ENCODE measurements around the gene TAF3.

Gene TAF3

DNA sequence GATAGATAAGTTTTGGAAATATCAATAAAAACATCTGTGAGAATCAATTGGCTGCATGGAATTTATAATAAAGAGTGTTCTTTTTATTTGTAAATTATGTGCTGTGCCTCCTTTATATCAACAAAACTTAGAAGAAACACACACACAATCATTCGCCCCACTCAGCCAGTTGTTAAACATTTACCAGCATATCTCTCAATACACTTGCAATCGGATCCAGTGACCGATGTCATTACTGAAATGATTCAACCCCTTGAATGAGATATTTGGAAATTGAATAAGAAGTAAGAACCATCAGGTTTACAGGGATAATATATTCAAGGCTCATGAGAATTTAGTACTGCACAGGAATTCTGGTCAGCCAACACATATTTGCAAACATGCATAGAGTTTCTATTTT, 35.6 kb downstream of the TAF3 start:
- no peaks in the 10 kb centered on the region for H3K36me3 ChIP-seq (ENCODE audit: control insufficient read depth, insufficient read depth, low read length)
- H3K4me3 ChIP-seq (ENCODE audit: low read depth, low read length), result no peak overlapping the region
- H3K4me1 ChIP-seq (ENCODE audit: control insufficient read depth, insufficient read depth, low read length), result peaks cover 12% of the 10 kb centered on the region
- H3K27me3 ChIP-seq (ENCODE audit: control insufficient read depth, insufficient read depth, low read length), result no peaks in the 10 kb centered on the region
- no peaks in the 10 kb centered on the region for H3K9me3 ChIP-seq (ENCODE audit: control insufficient read depth, insufficient read depth, low read length)
- H3K9ac ChIP-seq (ENCODE audit: low read depth, low read length), result no peak overlapping the region

DNA sequence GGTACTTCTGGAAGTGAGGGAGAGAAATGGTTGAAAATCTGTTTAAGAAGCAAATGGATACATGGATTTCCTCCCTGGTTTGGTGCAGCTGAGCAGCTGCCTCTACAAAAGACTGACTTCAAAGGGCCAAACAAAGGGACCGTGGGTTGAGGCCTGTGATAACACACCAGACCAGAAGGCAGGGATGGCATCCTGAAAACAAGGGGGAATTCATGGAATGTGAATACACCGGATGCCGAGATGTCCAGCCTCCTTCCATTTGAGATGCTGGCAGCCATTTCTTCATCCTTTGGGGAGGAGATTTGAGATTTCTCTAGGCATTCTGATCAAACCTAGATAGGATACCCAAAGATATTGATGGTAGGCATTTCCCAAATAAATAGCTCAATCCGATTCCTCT, 36.9 kb downstream of the TAF3 start:
- no peaks in the 10 kb centered on the region for H3K27me3 ChIP-seq (ENCODE audit: control insufficient read depth, insufficient read depth, low read length)
- no peaks in the 10 kb centered on the region for H3K36me3 ChIP-seq (ENCODE audit: control insufficient read depth, insufficient read depth, low read length)
- H3K4me3 ChIP-seq (ENCODE audit: low read depth, low read length), result no peak overlapping the region
- H3K9ac ChIP-seq (ENCODE audit: low read depth, low read length), result no peak overlapping the region
- peaks cover 12% of the 10 kb centered on the region for H3K4me1 ChIP-seq (ENCODE audit: control insufficient read depth, insufficient read depth, low read length)
- H3K9me3 ChIP-seq (ENCODE audit: control insufficient read depth, insufficient read depth, low read length), result no peaks in the 10 kb centered on the region

DNA sequence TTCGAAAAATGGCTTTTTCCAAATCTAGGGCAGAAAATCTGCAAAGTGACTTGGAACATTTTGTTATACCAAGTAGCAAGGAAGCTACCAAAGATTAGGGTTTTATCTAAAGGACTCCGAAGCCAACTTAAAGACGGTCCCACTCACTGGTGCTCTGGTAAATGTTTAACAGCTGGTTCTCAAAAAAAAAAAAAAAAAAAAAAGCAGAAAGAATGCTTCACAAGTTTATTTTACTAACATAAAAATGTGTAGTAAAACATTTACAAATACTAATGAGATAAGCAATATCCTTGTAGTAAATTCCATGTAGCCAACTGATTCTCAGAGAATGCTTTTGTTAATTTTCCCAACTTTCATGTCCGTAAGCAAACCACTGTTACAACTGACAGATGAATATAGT, 38.4 kb downstream of the TAF3 start:
- Histone ChIP-seq H3K4me3 (ENCODE audit: low read depth, low read length) (no peak overlapping the region), H3K27me3 (ENCODE audit: control insufficient read depth, insufficient read depth, low read length) (no peaks in the 10 kb centered on the region), H3K36me3 (ENCODE audit: control insufficient read depth, insufficient read depth, low read length) (no peaks in the 10 kb centered on the region), H3K4me1 (ENCODE audit: control insufficient read depth, insufficient read depth, low read length) (peaks cover 12% of the 10 kb centered on the region), H3K9ac (ENCODE audit: low read depth, low read length) (no peak overlapping the region), H3K9me3 (ENCODE audit: control insufficient read depth, insufficient read depth, low read length) (no peaks in the 10 kb centered on the region)

- H3K9ac ChIP-seq (ENCODE audit: low read depth, low read length), result no peak overlapping the region
- no peak overlapping the region for H3K4me3 ChIP-seq (ENCODE audit: low read depth, low read length)
- no peaks in the 10 kb centered on the region for H3K36me3 ChIP-seq (ENCODE audit: control insufficient read depth, insufficient read depth, low read length)
- H3K27me3 ChIP-seq (ENCODE audit: control insufficient read depth, insufficient read depth, low read length), result no peaks in the 10 kb centered on the region
- H3K4me1 ChIP-seq (ENCODE audit: control insufficient read depth, insufficient read depth, low read length), result peaks cover 12% of the 10 kb centered on the region
- no peaks in the 10 kb centered on the region for H3K9me3 ChIP-seq (ENCODE audit: control insufficient read depth, insufficient read depth, low read length)
Measured at GRCh38 chr10:7857262-7857661, 39.0 kb downstream of the TAF3 start.

- Histone ChIP-seq H3K27me3 (ENCODE audit: control insufficient read depth, insufficient read depth, low read length) (no peaks in the 10 kb centered on the region), H3K9ac (ENCODE audit: low read depth, low read length) (no peak overlapping the region), H3K36me3 (ENCODE audit: control insufficient read depth, insufficient read depth, low read length) (no peaks in the 10 kb centered on the region), H3K9me3 (ENCODE audit: control insufficient read depth, insufficient read depth, low read length) (no peaks in the 10 kb centered on the region), H3K4me3 (ENCODE audit: low read depth, low read length) (no peak overlapping the region), H3K4me1 (ENCODE audit: control insufficient read depth, insufficient read depth, low read length) (no peaks in the 10 kb centered on the region)
Measured at GRCh38 chr10:7861509-7862120, 43.3 kb downstream of the TAF3 start.

- Histone ChIP-seq H3K4me1 (ENCODE audit: control insufficient read depth, insufficient read depth, low read length) (no peaks in the 10 kb centered on the region), H3K27me3 (ENCODE audit: control insufficient read depth, insufficient read depth, low read length) (no peaks in the 10 kb centered on the region), H3K9ac (ENCODE audit: low read depth, low read length) (no peak overlapping the region), H3K36me3 (ENCODE audit: control insufficient read depth, insufficient read depth, low read length) (no peaks in the 10 kb centered on the region), H3K4me3 (ENCODE audit: low read depth, low read length) (no peak overlapping the region), H3K9me3 (ENCODE audit: control insufficient read depth, insufficient read depth, low read length) (no peaks in the 10 kb centered on the region)
Measured at GRCh38 chr10:7862121-7862514, 43.8 kb downstream of the TAF3 start.

- Histone ChIP-seq H3K4me1 (ENCODE audit: control insufficient read depth, insufficient read depth, low read length) (no peaks in the 10 kb centered on the region), H3K27me3 (ENCODE audit: control insufficient read depth, insufficient read depth, low read length) (no peaks in the 10 kb centered on the region), H3K9me3 (ENCODE audit: control insufficient read depth, insufficient read depth, low read length) (no peaks in the 10 kb centered on the region), H3K4me3 (ENCODE audit: low read depth, low read length) (no peak overlapping the region), H3K36me3 (ENCODE audit: control insufficient read depth, insufficient read depth, low read length) (no peaks in the 10 kb centered on the region), H3K9ac (ENCODE audit: low read depth, low read length) (no peak overlapping the region)
Measured at GRCh38 chr10:7866176-7866575, 47.9 kb downstream of the TAF3 start.

- no peaks in the 10 kb centered on the region for H3K36me3 ChIP-seq (ENCODE audit: control insufficient read depth, insufficient read depth, low read length)
- H3K4me1 ChIP-seq (ENCODE audit: control insufficient read depth, insufficient read depth, low read length), result no peaks in the 10 kb centered on the region
- H3K9me3 ChIP-seq (ENCODE audit: control insufficient read depth, insufficient read depth, low read length), result no peaks in the 10 kb centered on the region
- H3K4me3 ChIP-seq (ENCODE audit: low read depth, low read length), result no peak overlapping the region
- H3K9ac ChIP-seq (ENCODE audit: low read depth, low read length), result no peak overlapping the region
- H3K27me3 ChIP-seq (ENCODE audit: control insufficient read depth, insufficient read depth, low read length), result no peaks in the 10 kb centered on the region
Measured at GRCh38 chr10:7872041-7872442, 53.7 kb downstream of the TAF3 start.

DNA sequence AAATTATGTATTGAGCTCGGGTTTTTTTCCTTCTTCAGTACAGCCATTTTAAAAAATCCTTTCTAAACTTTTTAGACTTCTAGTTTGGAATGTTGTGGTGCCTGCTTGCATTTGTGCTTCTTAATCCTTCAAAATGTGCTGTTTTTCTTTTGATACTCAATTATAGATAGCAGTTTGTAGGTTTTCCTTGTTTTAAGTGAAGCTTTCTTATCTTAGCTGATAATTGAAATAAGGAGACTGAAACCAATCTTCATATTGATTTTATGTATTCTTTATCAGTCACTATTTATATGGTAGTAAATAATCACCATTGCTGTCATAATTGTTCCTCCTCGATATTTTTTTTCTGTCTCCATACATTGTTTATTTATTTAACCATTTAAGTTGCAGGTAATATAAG, 56.6 kb downstream of the TAF3 start:
- no peaks in the 10 kb centered on the region for H3K27me3 ChIP-seq (ENCODE audit: control insufficient read depth, insufficient read depth, low read length)
- H3K4me3 ChIP-seq (ENCODE audit: low read depth, low read length), result no peak overlapping the region
- no peaks in the 10 kb centered on the region for H3K9me3 ChIP-seq (ENCODE audit: control insufficient read depth, insufficient read depth, low read length)
- no peaks in the 10 kb centered on the region for H3K4me1 ChIP-seq (ENCODE audit: control insufficient read depth, insufficient read depth, low read length)
- no peak overlapping the region for H3K9ac ChIP-seq (ENCODE audit: low read depth, low read length)
- H3K36me3 ChIP-seq (ENCODE audit: control insufficient read depth, insufficient read depth, low read length), result no peaks in the 10 kb centered on the region

DNA sequence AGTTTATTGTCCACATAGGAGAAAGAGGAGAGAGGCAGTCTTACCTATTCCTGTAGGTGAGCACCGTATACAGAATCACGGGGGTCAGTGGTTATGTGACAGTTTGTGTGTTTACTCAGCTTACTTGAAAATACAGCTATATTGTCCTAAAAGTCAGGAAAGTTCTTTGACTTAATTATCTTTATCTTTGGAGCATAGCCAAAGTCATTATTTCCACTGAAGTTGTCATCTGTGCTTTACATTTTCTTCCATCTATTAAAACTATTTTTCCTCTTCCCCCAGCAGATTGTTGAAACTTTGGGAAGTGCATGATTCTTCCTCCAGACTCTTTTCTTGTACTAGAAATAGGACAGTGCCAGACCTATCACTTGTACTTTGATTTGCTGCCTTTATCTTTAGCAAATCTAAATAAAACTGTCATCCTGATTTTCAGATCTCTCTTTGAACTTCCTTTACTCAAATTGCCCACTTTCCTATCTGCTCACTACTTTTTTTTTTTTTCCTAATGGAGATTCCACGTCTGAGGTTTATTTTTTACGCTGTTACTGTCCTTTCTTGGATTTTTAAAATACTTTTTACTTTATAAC, 58.3 kb downstream of the TAF3 start:
- H3K4me1 ChIP-seq (ENCODE audit: control insufficient read depth, insufficient read depth, low read length), result no peaks in the 10 kb centered on the region
- H3K4me3 ChIP-seq (ENCODE audit: low read depth, low read length), result no peak overlapping the region
- H3K9ac ChIP-seq (ENCODE audit: low read depth, low read length), result no peak overlapping the region
- H3K9me3 ChIP-seq (ENCODE audit: control insufficient read depth, insufficient read depth, low read length), result no peaks in the 10 kb centered on the region
- H3K36me3 ChIP-seq (ENCODE audit: control insufficient read depth, insufficient read depth, low read length), result no peaks in the 10 kb centered on the region
- no peaks in the 10 kb centered on the region for H3K27me3 ChIP-seq (ENCODE audit: control insufficient read depth, insufficient read depth, low read length)

DNA sequence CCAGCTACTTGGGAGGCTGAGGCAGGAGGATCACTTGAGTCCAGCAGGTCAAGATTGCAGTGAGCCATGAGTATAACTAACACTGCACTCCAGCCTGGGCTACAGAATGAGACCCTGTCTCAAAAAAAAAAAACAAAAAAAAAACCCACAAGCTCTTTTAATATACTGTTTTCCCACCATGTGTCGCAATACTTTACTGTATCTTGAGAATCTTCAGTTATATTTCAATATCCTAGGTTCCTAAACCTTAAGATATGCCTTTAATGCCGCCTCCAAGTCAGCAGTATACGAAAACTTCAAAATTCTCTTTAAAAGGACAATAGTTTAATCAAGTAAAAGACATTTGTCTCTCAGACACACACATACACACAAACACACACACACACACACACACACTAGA, 62.8 kb downstream of the TAF3 start:
- Histone ChIP-seq H3K27me3 (ENCODE audit: control insufficient read depth, insufficient read depth, low read length) (no peaks in the 10 kb centered on the region), H3K36me3 (ENCODE audit: control insufficient read depth, insufficient read depth, low read length) (no peaks in the 10 kb centered on the region), H3K4me3 (ENCODE audit: low read depth, low read length) (no peak overlapping the region), H3K9ac (ENCODE audit: low read depth, low read length) (no peak overlapping the region), H3K9me3 (ENCODE audit: control insufficient read depth, insufficient read depth, low read length) (no peaks in the 10 kb centered on the region), H3K4me1 (ENCODE audit: control insufficient read depth, insufficient read depth, low read length) (no peaks in the 10 kb centered on the region)

GRCh38 chr10:7886056-7886455, 67.8 kb downstream of the TAF3 start:
- Histone ChIP-seq H3K27me3 (ENCODE audit: control insufficient read depth, insufficient read depth, low read length) (no peaks in the 10 kb centered on the region), H3K4me3 (ENCODE audit: low read depth, low read length) (no peak overlapping the region), H3K36me3 (ENCODE audit: control insufficient read depth, insufficient read depth, low read length) (no peaks in the 10 kb centered on the region), H3K4me1 (ENCODE audit: control insufficient read depth, insufficient read depth, low read length) (peaks cover 3% of the 10 kb centered on the region), H3K9me3 (ENCODE audit: control insufficient read depth, insufficient read depth, low read length) (no peaks in the 10 kb centered on the region), H3K9ac (ENCODE audit: low read depth, low read length) (no peak overlapping the region)
